GM21786 (cell line): ENCODE data around the gene SEMA3B.

Experiments
- ATAC-seq: cut with Tn5 transposase; IDR thresholded peaks from one replicate; pipeline ENCODE4 v1.9.1; 2021; ENCODE audit not compliant: unreplicated experiment

Gene SEMA3B

DNA sequence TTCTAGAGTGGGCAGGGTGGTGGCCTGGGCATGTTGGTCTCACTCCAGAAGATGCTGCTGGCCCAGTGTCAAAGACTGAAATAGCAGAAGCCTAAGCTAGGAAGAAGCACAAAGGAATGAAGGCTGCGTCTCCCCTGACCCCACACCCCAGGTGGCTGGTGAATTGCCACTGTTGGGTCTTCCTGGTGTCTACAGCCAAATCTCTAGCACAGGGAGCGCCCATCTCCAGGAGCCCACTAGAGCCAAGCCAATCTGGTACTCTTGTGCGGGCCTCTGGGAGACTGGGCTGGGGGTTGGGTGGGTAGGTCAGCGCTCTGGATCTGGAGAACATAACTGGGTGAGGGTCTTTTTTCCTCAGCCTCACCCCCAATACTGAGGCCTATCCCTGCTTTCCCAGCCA, 58.2 kb downstream of the SEMA3B start:
- ATAC-seq: no peak
